ENCODE measurements around the gene YIPF7.

The YIPF7 gene

GRCh38 chr4:44651425-44651824, at the start of gene YIPF7:
YIPF7 (minus strand) TSS chr4:44651625; CDS start chr4:44650100, 1,525 bp downstream.
- DNase-seq (ENCODE audit: low read depth in 4 of 4, low spot score in 1 of 4): no peak

GRCh38 chr4:44701037-44701436, 49.6 kb upstream of the YIPF7 start:
- DNase-seq (ENCODE audit: low read depth in 4 of 4, low spot score in 1 of 4): no peak

DNA sequence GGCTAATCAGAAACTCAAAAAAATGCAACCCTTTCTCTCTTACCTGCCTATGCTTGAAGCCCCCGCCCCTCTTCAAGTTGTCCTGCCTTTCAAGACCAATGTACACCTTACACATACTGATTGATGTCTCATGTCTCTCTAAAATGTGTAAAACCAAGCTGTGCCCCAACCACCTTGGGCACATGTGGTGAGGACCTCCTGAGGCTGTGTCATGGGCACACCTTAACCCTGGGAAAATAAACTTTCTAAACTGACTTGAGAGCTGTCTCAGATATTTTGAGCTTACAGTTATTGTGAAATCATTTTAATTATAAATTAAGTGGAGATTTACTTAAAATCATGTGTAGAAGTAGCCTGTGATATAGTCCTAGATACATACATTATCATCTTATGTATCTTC, 49.0 kb upstream of the YIPF7 start:
- no peak for DNase-seq (ENCODE audit: low read depth in 4 of 4, low spot score in 1 of 4)

DNA sequence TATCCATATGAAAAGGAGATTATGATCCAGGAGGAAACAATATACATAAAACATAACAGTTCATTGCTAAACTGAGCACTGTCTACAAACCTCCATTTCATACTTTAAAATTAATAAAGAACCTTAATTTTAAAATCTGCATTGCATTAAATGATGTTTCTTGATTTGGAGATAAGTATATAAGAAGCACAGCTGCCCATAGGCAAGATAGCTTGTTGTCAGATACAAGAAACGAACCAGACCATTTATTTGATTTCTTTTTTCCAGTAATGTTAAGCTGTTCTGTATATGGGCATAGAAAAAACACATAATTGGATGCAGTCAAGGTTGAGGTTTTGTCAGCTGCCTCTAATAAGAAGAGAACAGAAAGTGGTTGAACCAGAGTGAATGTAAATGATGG, 33.2 kb upstream of the YIPF7 start:
- no peak for DNase-seq (ENCODE audit: low read depth in 4 of 4, low spot score in 1 of 4)

DNA sequence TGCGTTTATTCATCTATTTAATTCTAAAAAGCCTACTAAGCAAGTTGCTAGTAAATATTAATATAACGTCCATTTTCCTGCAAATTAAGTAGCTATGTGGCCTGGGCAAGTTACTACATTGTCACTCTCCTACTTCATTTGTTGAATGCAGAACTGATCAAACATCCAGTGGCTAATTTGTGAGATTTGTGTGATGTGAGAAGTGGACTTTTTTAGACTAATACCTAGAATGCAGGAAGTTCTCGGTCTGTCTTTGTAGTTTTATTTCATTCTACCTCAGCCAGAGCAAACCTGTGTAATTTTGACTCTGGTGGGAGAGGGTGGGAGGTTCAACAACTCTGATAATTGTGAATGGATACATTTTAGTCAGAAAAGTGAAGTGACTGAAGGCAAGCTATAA, 27.6 kb upstream of the YIPF7 start:
- no peak for DNase-seq (ENCODE audit: low read depth in 4 of 4, low spot score in 1 of 4)

- DNase-seq (ENCODE audit: low read depth in 4 of 4, low spot score in 1 of 4): peak; percentile 69 to 84 (median 74)
Observed at GRCh38 chr4:44678094-44679041, 26.9 kb upstream of the YIPF7 start, which contains the start of gene GUF1. GUF1 (plus strand) TSS chr4:44678420; CDS start chr4:44678623, 203 bp downstream.

- no peak for DNase-seq (ENCODE audit: low read depth in 4 of 4, low spot score in 1 of 4)
Observed at GRCh38 chr4:44675366-44675765, 23.9 kb upstream of the YIPF7 start.

DNA sequence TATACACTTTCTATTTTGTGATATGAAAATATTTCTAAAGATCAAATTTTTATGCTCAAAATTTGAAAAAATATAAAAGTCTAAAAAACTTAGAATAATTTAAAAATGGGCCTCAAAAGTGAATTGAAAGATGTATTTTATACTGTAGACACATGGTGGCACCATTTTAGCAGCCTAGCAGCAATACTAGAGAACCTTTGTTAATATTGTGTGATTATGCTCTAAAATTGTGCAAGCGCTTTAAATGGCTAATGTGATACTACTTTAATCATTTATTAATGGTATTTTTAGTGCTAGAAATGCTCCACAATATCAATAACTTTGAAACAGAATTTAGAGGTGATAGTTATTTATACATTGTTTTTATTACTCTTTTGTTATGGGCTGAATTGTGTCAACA, 23.0 kb upstream of the YIPF7 start:
- no peak for DNase-seq (ENCODE audit: low read depth in 4 of 4, low spot score in 1 of 4)

- no peak for DNase-seq (ENCODE audit: low read depth in 4 of 4, low spot score in 1 of 4)
Observed at GRCh38 chr4:44671636-44672035, 20.2 kb upstream of the YIPF7 start.

- no peak for DNase-seq (ENCODE audit: low read depth in 4 of 4, low spot score in 1 of 4)
Observed at GRCh38 chr4:44670506-44671199, 19.2 kb upstream of the YIPF7 start.

DNA sequence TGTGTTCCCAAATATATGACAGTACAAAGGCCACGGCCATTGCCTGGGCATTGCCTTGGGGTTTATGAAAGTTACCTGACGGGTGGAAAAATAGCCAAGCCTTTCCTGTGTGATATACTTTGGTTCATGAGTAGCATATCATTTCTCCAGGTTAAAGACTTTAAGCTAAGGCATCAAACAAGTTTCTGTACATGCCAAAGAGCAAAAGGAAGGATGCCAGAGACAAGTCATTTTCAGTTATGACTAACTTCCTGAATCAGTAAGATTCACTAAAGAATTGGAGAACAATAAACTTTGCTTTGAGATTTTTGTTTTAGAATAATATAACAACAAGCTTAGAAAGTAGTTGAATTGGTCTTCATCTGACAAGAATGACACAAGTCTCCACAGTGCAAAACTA, 17.1 kb upstream of the YIPF7 start:
- no peak for DNase-seq (ENCODE audit: low read depth in 4 of 4, low spot score in 1 of 4)

DNA sequence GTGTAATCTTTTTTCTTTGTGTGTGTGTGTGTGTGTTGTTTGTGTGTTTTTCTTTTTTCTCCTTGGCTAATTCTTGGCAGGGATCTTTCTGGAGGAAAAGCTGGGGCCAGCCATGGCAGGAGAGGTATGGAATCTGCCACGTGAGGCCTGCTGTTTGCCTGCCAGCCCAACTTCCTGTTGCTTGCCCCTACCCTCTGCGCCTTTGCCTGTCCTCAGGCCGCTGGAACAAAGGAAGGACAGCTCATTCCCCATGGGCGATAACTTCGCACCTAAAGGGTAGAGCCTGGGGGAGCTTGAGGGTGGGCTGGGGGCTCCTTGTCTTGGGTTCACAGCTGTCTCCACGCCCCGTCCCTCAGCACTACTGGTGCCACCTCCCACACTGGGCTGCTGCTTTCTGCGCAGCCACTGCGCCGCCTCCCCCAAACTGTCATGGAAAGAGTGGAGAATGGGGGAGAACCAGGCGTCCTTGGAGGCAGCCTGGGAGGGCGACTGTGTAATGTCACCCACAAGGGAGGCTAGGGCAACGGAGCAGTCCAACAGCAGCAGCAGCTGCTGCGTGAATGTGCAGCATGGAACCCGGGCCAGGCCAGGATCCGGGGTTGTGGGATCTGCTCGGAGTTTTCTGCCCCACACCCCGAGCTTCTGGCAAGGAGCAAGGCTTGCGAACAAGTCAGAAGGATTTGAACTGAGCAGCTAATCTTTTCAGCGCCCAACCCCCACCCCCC, 12.3 kb upstream of the YIPF7 start:
- no peak for DNase-seq (ENCODE audit: low read depth in 4 of 4, low spot score in 1 of 4)

- no peak for DNase-seq (ENCODE audit: low read depth in 4 of 4, low spot score in 1 of 4)
Observed at GRCh38 chr4:44662623-44663005, 11.2 kb upstream of the YIPF7 start.

DNA sequence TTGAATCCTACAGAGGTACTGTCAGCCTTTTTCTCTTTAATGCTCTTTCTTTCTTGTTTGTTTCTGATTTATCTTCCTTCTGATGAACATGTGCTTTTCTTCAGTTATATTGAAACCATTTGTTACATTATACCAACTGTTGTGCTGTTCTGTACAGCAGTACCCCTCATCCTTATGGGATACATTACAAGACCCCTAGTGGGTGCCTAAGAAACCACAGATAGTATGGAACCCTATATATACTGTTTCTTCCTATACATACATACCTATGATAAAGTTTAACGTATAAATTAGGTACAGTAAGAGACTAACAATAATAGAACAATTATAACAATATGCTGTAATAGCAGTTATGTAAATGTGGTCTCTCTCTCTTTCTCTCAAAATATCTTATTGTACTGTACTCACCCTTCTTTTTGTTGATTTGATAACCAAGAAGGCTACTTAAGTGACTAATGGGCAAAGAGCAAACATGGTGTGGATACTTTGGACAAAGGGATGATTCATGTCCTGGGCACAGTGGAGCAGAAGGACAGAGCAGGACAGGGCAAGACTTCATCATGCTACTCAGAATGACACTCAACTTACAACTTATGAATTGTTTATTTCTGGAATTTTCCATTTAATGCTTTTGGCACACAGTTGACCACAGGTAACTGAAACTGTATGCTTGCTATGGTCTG, 10.7 kb upstream of the YIPF7 start:
- no peak for DNase-seq (ENCODE audit: low read depth in 4 of 4, low spot score in 1 of 4)

- DNase-seq (ENCODE audit: low read depth in 4 of 4, low spot score in 1 of 4): no peak
Observed at GRCh38 chr4:44660396-44660795, 9.0 kb upstream of the YIPF7 start.

DNA sequence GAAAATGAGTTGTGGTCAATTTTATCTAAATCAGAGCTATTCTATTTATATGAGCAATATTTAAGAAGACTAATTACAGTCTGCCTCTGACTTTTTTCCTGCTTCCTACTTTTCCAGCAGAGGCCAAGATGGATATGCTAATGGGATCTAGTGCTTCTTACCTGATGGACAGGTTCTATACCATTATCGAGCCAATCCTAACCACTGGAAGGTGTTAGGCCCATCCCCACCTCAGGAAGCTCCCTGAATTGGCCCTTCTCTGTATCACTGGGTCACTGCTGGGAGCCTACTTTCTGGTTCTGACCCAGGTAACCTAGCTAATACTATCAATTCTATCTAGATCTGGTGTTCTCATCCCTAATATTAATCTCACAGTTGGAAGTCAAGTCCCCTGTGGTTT, 577 bp upstream of the YIPF7 start:
- no peak for DNase-seq (ENCODE audit: low read depth in 4 of 4, low spot score in 1 of 4)

DNA sequence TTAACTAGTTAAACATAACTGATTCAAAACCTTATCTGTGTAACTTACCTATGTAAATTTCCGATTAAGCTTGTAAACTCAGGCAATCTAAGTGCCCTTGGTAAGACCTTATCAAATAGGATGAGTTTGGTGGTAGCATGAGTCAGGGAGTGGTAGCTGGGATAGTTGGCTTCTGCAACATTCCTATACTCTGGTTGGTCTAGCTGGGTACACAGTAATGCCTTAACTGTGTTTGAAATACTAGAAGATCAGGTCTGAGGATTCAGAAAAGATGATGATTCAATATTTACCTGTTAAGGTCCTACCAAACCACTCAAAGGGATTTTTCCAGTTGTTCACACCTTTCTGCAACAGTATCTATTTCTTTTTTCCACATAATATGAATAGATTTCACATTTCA, 5.3 kb downstream of the YIPF7 start:
- DNase-seq (ENCODE audit: low read depth in 4 of 4, low spot score in 1 of 4): no peak

- no peak for DNase-seq (ENCODE audit: low read depth in 4 of 4, low spot score in 1 of 4)
Observed at GRCh38 chr4:44638091-44638490, 13.3 kb downstream of the YIPF7 start.

DNA sequence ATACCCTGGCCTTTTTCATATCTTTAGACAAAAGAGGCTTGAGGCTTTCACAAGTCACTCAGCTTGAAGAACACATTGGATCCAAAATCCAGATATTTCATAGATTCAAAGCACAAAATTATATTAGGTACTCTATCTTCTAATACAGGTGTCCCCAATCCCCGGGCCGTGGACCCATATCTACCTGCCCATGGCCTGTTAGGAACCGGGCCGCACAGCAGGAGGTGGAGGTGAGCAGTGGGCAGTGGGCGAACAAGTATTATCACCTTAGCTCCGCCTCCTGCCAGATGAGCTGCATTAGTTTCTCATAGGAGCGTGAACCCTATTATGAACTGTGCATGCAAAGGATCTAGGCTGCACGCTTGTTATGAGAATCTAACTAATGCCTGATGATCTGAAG, 18.7 kb downstream of the YIPF7 start:
- no peak for DNase-seq (ENCODE audit: low read depth in 4 of 4, low spot score in 1 of 4)

DNA sequence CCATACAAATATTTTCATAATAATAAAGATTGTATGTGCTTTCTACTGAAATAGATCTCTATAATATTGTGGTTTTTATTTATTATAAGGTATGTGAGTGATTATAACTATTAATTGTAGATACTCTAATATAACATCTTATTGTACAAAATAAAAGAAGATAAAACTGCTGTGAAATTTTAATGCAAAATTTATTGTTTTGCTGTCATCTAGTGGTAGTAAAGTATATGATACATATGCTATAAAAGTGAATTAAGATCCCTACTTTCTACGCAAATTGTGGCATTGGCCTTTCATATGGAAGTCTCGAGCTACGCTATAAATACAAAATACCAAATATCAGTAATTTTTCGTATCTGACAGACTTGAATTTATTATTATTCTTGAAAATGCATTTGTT, 19.3 kb downstream of the YIPF7 start:
- DNase-seq (ENCODE audit: low read depth in 4 of 4, low spot score in 1 of 4): no peak

DNA sequence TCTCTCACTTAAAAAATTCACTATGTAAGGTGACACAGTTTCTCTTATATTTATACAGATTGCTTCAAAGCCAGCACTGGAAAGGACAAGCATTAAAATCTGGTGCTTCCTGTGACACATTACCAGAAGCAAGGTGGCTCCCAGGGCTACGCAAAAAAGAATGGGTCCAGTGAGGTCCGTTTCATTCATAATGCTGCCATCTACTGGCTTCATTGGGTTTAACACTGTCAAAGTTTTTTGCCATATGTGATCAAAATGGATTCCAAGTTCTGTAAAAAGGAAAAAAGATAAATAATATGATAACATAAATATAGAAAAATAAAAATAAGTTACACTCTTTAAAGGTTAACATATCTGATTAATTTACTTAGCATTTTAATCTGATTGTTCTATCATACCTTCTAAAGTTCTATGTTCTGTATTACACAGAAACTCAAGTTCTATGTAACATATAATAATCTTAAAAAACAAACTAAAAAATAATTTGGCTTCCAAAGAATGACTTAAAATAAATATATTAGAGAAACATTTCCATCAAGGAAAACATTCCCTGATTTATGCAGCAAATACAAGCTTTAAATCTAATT, 22.1 kb downstream of the YIPF7 start:
- peak in 2 of 4 experiments; percentile 1 to 4 for DNase-seq (ENCODE audit: low read depth in 4 of 4, low spot score in 1 of 4)

Measured in stimulated activated CD4-positive, alpha-beta T cell treated with anti-CD3 and anti-CD28 coated beads, Interleukin-1b, Interleukin-23, amount 100 ng/mL, for 24 hours (primary cell).